K562 (cell line): Measurements from ENCODE around the gene FMN1. TPM values are rescaled to one million over a fixed set of nuclear protein-coding genes. Genes with fewer than 3 reads are reported as not detected.

Experiments used
- ATAC-seq: fragments of 200-7000 bp; cut with Tn5 transposase; 3 replicates; pipeline ENCODE4 v1.9.1; 2020; ENCODE audit warnings: moderate library complexity
- BruUV-seq: library from RNA; stranded (reverse); fragments of 400-500 nt; replicated peaks from 2 replicates; lab custom pipeline; 2021; lab: Mats Ljungman, UMichigan
- CTCF ChIA-PET: fragments of 300-600 bp; formaldehyde crosslinking; extraction: SDS; loops from one replicate; lab custom pipeline; 2021; ENCODE audit warnings: low intra/inter-chr PET ratio; lab: Yijun Ruan, JAX
- POLR2A ChIA-PET: fragments of 300-600, 350-650 bp; sonication (Branson Sonifier 250); formaldehyde crosslinking; extraction: SDS; loops from one replicate; lab custom pipeline; 2021; ENCODE audit warnings: antibody characterized with exemption, inconsistent platforms; lab: Yijun Ruan, JAX
- DNase-seq, 4 experiments: peaks; one replicate each; pipeline versions ENCODE4 v3.0.0 to v3.0.0-alpha.2; 2011 to 2018; ENCODE audit warnings: low spot score in 3 of 4, mixed read lengths in 3 of 4; ENCODE audit errors: extremely low read depth in 1 of 4
- FAIRE-seq: peaks from 2 replicates; lab custom pipeline; 2011; peaks lifted over from hg19 to GRCh38; lab: Jason Lieb, UNC
- H2AFZ ChIP-seq: 2 replicates; pipeline ENCODE4 v1.6.0; 2011; ENCODE audit warnings: low read depth, low read length, control low read depth, inconsistent platforms
- H3K27ac ChIP-seq: fragments of 200-600 bp; 3 replicates; pipeline ENCODE4 v1.8.0; 2011; ENCODE audit warnings: low read depth, mild to moderate bottlenecking, control low read depth, inconsistent platforms, low read length, moderate library complexity, mixed read lengths; ENCODE audit errors: extremely low read depth
- H3K27me3 ChIP-seq, 2 experiments: fragments of 300-600 bp in 1 of 2; 2 replicates in 1 of 2; 3 replicates in 1 of 2; pipeline versions ENCODE4 v1.6.0 to v1.8.0; 2011; ENCODE audit warnings: inconsistent platforms in 2 of 2, low read length in 2 of 2, mild to moderate bottlenecking in 1 of 2, mixed read lengths in 1 of 2, moderate library complexity in 1 of 2; ENCODE audit not compliant: control insufficient read depth in 2 of 2, insufficient read depth in 2 of 2
- H3K36me3 ChIP-seq: fragments of 300-600 bp; 3 replicates; pipeline ENCODE4 v1.8.0; 2011; ENCODE audit warnings: mild to moderate bottlenecking, low read length, inconsistent platforms; ENCODE audit not compliant: control insufficient read depth, insufficient read depth
- H3K4me1 ChIP-seq, 2 experiments: fragments of 200-600 bp in 1 of 2; replicated peaks in 1 of 2; 2 replicates in 1 of 2; 3 replicates in 1 of 2; pipeline versions ENCODE4 v1.5.1 to v1.8.0; 2011; ENCODE audit warnings: inconsistent platforms in 2 of 2, low read length in 2 of 2, mild to moderate bottlenecking in 1 of 2, mixed read lengths in 1 of 2, moderate library complexity in 1 of 2; ENCODE audit not compliant: control insufficient read depth in 2 of 2, insufficient read depth in 2 of 2
- H3K4me2 ChIP-seq: 2 replicates; pipeline ENCODE4 v1.6.1; 2011; ENCODE audit warnings: low read length, control low read depth, inconsistent platforms, mixed read lengths; ENCODE audit not compliant: insufficient read depth
- H3K4me3 ChIP-seq: fragments of 200-600 bp; sonication (generic), shearing (Covaris generic); 2 replicates; pipeline ENCODE4 v1.5.1; 2016; ENCODE audit warnings: control low read depth, inconsistent platforms
- H3K79me2 ChIP-seq: fragments of 200-600 bp; 3 replicates; pipeline ENCODE4 v1.8.0; 2011; ENCODE audit warnings: low read length, inconsistent platforms; ENCODE audit not compliant: control insufficient read depth, insufficient read depth
- H3K9ac ChIP-seq, 2 experiments: 2 replicates each; pipeline versions ENCODE4 v1.6.0 to v1.6.1; 2011; ENCODE audit warnings: low read depth in 2 of 2, low read length in 2 of 2, control low read depth in 1 of 2, inconsistent platforms in 1 of 2, mild to moderate bottlenecking in 1 of 2, mixed read lengths in 1 of 2; ENCODE audit not compliant: insufficient read depth in 1 of 2
- H3K9me1 ChIP-seq: one replicate; pipeline ENCODE4 v1.6.0; 2011; ENCODE audit warnings: inconsistent platforms, mild to moderate bottlenecking, low read length, moderate library complexity; ENCODE audit not compliant: control insufficient read depth, insufficient read depth
- H3K9me3 ChIP-seq: replicated peaks from 2 replicates; pipeline ENCODE4 v1.5.1; 2011; ENCODE audit warnings: low read depth, low read length, inconsistent platforms; ENCODE audit not compliant: control insufficient read depth, insufficient read depth
- H4K20me1 ChIP-seq: replicated peaks from 2 replicates; pipeline ENCODE4 v1.6.1; 2011; ENCODE audit warnings: low read length, inconsistent platforms, mixed read lengths; ENCODE audit not compliant: control insufficient read depth, insufficient read depth
- CHD2 ChIP-seq: IDR thresholded peaks from 2 replicates; pipeline ENCODE4 v1.6.1; 2011; ENCODE audit warnings: low read depth, low read length
- KDM5B ChIP-seq: fragments of 200-600 bp; sonication (generic); IDR thresholded peaks from 2 replicates; pipeline ENCODE4 v1.6.1; 2012; ENCODE audit warnings: low read depth, mild to moderate bottlenecking, moderate library complexity, low read length, control low read depth, inconsistent platforms; ENCODE audit not compliant: insufficient replicate concordance
- KLF6 ChIP-seq: fragments of 250-450 bp; sonication (Bioruptor Pico); IDR thresholded peaks from 2 replicates; pipeline ENCODE4 v1.4.0; 2020; ENCODE audit warnings: mild to moderate bottlenecking, moderate library complexity, borderline replicate concordance
- MYNN ChIP-seq, 2 experiments: sonication (generic); formaldehyde crosslinking in 1 of 2; IDR thresholded peaks; 2 replicates each; pipeline versions ENCODE4 v1.5.0 to v1.6.1; 2016 to 2020; ENCODE audit warnings: antibody characterized with exemption in 1 of 2, missing genetic modification reagents in 1 of 2
- PURB ChIP-seq: sonication (generic); formaldehyde crosslinking; IDR thresholded peaks from 2 replicates; pipeline ENCODE4 v1.9.0; 2021; ENCODE audit warnings: low read depth, mild to moderate bottlenecking, missing genetic modification reagents
- RBM34 ChIP-seq: fragments of 200-400 bp; formaldehyde crosslinking; IDR thresholded peaks from 2 replicates; pipeline ENCODE4 v1.6.1; 2018; ENCODE audit warnings: low read length, borderline replicate concordance; ENCODE audit not compliant: insufficient read depth
- TCF7 ChIP-seq: sonication (generic); IDR thresholded peaks from 2 replicates; pipeline ENCODE4 v1.6.1; 2016; ENCODE audit warnings: antibody characterized with exemption, borderline replicate concordance
- THRAP3 ChIP-seq: fragments of 450-650 bp; IDR thresholded peaks from 2 replicates; pipeline ENCODE4 v1.6.1; 2016; ENCODE audit warnings: mild to moderate bottlenecking, inconsistent platforms, borderline replicate concordance
- ZNF431 ChIP-seq: sonication (generic); formaldehyde crosslinking; IDR thresholded peaks from 2 replicates; pipeline ENCODE4 v1.8.0; 2022; ENCODE audit warnings: mild to moderate bottlenecking, missing genetic modification reagents
- WGBS: fragments of 100-300 bp; shearing (Covaris generic); methylation state at CpG from one replicate; pipeline ENCODE4 v1.1.6; 2016; ENCODE audit warnings: low coverage, mixed read lengths; ENCODE audit not compliant: insufficient coverage; ENCODE audit errors: missing lambda C conversion rate; 5-methylcytosine and 5-hydroxymethylcytosine counted together
- in situ Hi-C: fragments of 300-500 bp; cut with MboI; formaldehyde crosslinking; loops from 4 replicates; pipeline ENCODE4 v1.15.0; 2018; ENCODE audit warnings: inconsistent platforms, mixed read lengths
- intact Hi-C: fragments of 100-400 bp; cut with micrococcal nuclease; formaldehyde crosslinking; loops from 2 replicates; pipeline ENCODE4 v1.14.2; 2022
- polyA plus RNA-seq, 8 experiments: library from polyadenylated mRNA; depleted of rRNA in 4 of 8; stranded (reverse) in 5 of 8; unstranded in 3 of 8; fragments of >200 nt; fragmentation: Nextera tagmentation in 2 of 8; fragmentation: Illumina TruSeq in 1 of 8; extraction: Ambion mirVana in 2 of 8; extraction: Trizol in 1 of 8; gene quantifications; 2 replicates each; pipeline versions ENCODE4 v1.2.1 to v1.2.3, GENCODE V29; 2011 to 2014; ENCODE audit warnings: inconsistent platforms in 1 of 8, missing spikeins in 1 of 8
- total RNA-seq, 7 experiments: library from RNA; depleted of rRNA in 6 of 7; stranded (reverse); fragments of >200 nt in 6 of 7; fragmentation: Illumina TruSeq in 2 of 7; extraction: Trizol in 2 of 7; gene quantifications; 2 replicates each; pipeline versions ENCODE4 v1.2.1 to v1.2.3, GENCODE V29; 2011 to 2021; ENCODE audit warnings: low replicate concordance in 1 of 7
- TF ChIP-seq, protein P1 (sequence below), 2 experiments: IDR thresholded peaks in 1 of 2; conservative IDR thresholded peaks in 1 of 2; 2 replicates each; pipeline ENCODE4 v1.6.1; 2016; ENCODE audit warnings: low read depth in 2 of 2, mild to moderate bottlenecking in 1 of 2, missing compliant biosample characterization in 1 of 2, missing genetic modification characterization in 1 of 2, moderate library complexity in 1 of 2
- TF ChIP-seq, protein P2 (sequence below): fragments of 250-450 bp; sonication (Bioruptor Pico); IDR thresholded peaks from 2 replicates; pipeline ENCODE4 v1.6.1; 2021; ENCODE audit warnings: mild to moderate bottlenecking
- TF ChIP-seq, protein P3 (sequence below): fragments of 450-650 bp; formaldehyde crosslinking; IDR thresholded peaks from 2 replicates; pipeline ENCODE4 v1.4.0; 2022; ENCODE audit warnings: missing genetic modification characterization
- TF ChIP-seq, protein P4 (sequence below): fragments of 250-450 bp; sonication (Bioruptor Pico); IDR thresholded peaks from 2 replicates; pipeline ENCODE4 v1.5.0; 2021
- TF ChIP-seq, protein P5 (sequence below): sonication (generic); formaldehyde crosslinking; IDR thresholded peaks from 2 replicates; pipeline ENCODE4 v1.8.0; 2022; ENCODE audit warnings: mild to moderate bottlenecking, missing genetic modification reagents

FMN1 gene
- total and polyA plus RNA-seq, 9 of the 15 experiments (the other 6 are each of a cell fraction or from before 2014, with no cell fraction given) = 0.03 to 0.07 (median 0.04) TPM; not detected in 6

DNA sequence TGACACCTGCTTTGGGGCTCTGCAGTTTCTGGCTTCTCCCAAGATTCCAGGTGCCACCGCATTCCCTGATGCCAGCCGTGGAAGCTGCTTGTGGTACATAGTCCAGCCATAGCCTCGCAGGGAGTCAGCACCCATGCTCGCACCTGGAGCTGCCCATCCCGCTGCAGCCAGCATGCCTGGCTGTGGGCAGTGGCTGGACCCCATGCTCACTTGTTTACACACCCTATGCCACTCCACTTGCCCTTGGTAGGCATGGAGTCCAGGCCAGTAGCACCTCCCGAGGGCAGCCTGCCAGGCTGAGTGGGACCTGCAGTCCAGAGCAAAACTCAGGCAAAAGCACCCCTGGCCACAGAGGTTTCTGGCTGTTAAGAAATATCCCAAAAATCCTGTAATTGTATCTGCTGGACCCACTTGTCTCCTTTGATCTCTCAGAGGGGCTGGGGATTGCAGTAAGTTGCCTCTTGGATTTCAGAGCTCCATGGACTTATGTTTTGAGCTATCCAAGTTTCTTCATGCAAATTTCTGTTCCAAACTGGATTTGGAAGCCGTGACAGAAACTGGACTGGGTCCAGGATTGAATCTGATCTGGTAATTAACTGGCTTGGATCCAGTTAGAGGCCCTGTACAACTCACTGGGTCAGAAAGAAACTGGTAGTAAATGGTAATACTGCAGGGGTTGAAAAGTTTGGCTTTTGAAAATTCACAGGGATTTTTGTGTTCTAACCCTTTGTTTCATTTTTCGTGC lies 149.3 kb downstream of the FMN1 start (continued):
- TF ChIP-seq, protein P1, sequence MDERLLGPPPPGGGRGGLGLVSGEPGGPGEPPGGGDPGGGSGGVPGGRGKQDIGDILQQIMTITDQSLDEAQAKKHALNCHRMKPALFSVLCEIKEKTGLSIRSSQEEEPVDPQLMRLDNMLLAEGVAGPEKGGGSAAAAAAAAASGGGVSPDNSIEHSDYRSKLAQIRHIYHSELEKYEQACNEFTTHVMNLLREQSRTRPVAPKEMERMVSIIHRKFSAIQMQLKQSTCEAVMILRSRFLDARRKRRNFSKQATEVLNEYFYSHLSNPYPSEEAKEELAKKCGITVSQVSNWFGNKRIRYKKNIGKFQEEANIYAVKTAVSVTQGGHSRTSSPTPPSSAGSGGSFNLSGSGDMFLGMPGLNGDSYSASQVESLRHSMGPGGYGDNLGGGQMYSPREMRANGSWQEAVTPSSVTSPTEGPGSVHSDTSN (CRISPR knock-in tag; IDR thresholded peaks at IDR 0.05; ENCODE audit: low read depth) = no peak
- TF ChIP-seq, protein P1 (tag; conservative IDR thresholded peaks at IDR 0.05; ENCODE audit: low read depth) = no peak
- TF ChIP-seq, protein P2, sequence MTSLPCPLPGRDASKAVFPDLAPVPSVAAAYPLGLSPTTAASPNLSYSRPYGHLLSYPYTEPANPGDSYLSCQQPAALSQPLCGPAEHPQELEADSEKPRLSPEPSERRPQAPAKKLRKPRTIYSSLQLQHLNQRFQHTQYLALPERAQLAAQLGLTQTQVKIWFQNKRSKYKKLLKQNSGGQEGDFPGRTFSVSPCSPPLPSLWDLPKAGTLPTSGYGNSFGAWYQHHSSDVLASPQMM = no peak

DNA sequence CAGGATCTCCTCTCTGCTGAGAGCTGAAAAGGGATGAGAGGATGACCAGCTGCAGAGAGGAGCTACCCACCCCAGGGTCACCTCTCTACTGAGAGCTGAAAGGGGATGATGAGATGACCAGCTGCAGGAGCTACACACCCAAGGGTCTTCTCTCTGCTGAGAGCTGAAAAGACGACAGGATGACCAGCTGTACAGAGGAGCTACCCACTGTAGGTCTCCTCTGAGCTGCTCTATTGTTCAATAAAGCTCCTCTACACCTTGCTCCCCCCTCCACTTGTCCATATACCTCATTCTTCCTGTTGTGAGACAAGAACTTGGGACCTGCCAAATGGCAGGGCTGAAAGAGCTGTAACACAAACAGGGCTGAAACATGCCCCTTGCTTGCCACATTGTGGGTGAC lies 149.9 kb downstream of the FMN1 start:
- ATAC-seq (no peak), DNase-seq (no peak), FAIRE-seq (no peak)
- Histone ChIP-seq H3K27ac (no peak overlapping the region), H3K36me3 (no peaks in the 10 kb centered on the region), H3K4me2 (no peak overlapping the region), H3K4me1 (no peaks in the 10 kb centered on the region), H3K9ac (no peak overlapping the region), H4K20me1 (no peaks in the 10 kb centered on the region), H3K9me1 (no peaks in the 10 kb centered on the region), H3K27me3 (no peaks in the 10 kb centered on the region), H2AFZ (no peak overlapping the region), H3K9me3 (no peaks in the 10 kb centered on the region), H3K4me3 (no peak overlapping the region), H3K79me2 (no peaks in the 10 kb centered on the region)
- ChIA-PET CTCF (no interaction called here), POLR2A (interaction anchor here (1.1 kb wide), 1 partner anchor 13 kb away, joined by 4 read pairs; no protein-coding TSS in a partner anchor)
- in situ Hi-C loops (no loop called here), intact Hi-C loops (no loop called here)
- WGBS = 0% methylated on average over 1 of the region's 1 CpG
- TF ChIP-seq PURB (CRISPR knock-in tag) (no peak), KDM5B (no peak), KLF6 (CRISPR knock-in tag) (no peak), RBM34 (no peak), THRAP3 (no peak), MYNN (IDR thresholded peaks at IDR 0.05) (no peak), MYNN (CRISPR knock-in tag; IDR thresholded peaks at IDR 0.05) (no peak), ZNF431 (CRISPR knock-in tag) (no peak), TCF7 (no peak), CHD2 (no peak)
- TF ChIP-seq, protein P3, sequence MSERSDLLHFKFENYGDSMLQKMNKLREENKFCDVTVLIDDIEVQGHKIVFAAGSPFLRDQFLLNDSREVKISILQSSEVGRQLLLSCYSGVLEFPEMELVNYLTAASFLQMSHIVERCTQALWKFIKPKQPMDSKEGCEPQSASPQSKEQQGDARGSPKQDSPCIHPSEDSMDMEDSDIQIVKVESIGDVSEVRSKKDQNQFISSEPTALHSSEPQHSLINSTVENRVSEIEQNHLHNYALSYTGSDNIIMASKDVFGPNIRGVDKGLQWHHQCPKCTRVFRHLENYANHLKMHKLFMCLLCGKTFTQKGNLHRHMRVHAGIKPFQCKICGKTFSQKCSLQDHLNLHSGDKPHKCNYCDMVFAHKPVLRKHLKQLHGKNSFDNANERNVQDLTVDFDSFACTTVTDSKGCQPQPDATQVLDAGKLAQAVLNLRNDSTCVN (CRISPR knock-in tag) = no peak
- TF ChIP-seq, protein P4, sequence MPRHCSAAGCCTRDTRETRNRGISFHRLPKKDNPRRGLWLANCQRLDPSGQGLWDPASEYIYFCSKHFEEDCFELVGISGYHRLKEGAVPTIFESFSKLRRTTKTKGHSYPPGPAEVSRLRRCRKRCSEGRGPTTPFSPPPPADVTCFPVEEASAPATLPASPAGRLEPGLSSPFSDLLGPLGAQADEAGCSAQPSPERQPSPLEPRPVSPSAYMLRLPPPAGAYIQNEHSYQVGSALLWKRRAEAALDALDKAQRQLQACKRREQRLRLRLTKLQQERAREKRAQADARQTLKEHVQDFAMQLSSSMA = no peak
- TF ChIP-seq, protein P5, sequence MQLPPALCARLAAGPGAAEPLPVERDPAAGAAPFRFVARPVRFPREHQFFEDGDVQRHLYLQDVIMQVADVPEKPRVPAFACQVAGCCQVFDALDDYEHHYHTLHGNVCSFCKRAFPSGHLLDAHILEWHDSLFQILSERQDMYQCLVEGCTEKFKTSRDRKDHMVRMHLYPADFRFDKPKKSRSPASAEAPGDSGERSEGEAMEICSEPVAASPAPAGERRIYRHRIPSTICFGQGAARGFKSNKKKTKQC (CRISPR knock-in tag) = no peak
- no TSS peak for BruUV-seq
